HG02571 (cell line): ENCODE results near the gene MAGEA12.
"Not testable (repeated sequence)": the region's sequence is repeated elsewhere in the genome, so short reads cannot be mapped to it uniquely, and the experiment has no call there.

Experiments used
- ATAC-seq: cut with Tn5 transposase; IDR thresholded peaks from one replicate; pipeline ENCODE4 v1.9.1; 2021; ENCODE audit warnings: mild to moderate bottlenecking, moderate library complexity; ENCODE audit not compliant: unreplicated experiment

MAGEA12 gene

GRCh38 chrX:152733261-152733975, at the start of gene MAGEA12, which contains the start of gene CSAG1:
Gene MAGEA12, plus strand, starts transcription at chrX:152733757. Its CDS starts 2,405 bp downstream, at chrX:152736162.
Gene CSAG1, minus strand, starts transcription at chrX:152733721. Its CDS starts 1,261 bp downstream, at chrX:152732460.
- ATAC-seq, result no peak

GRCh38 chrX:152697952-152698931, 35.3 kb upstream of the MAGEA12 start, which contains the start of gene MAGEA3:
Gene MAGEA3, plus strand, starts transcription at chrX:152698794. Its CDS starts 2,039 bp downstream, at chrX:152700833.
- not testable (repeated sequence) for ATAC-seq

GRCh38 chrX:152700390-152700789, 33.2 kb upstream of the MAGEA12 start:
- not testable (repeated sequence) for ATAC-seq

- ATAC-seq, result not testable (repeated sequence)
Observed at GRCh38 chrX:152706500-152706899, 27.1 kb upstream of the MAGEA12 start.

GRCh38 chrX:152709173-152709572, 24.4 kb upstream of the MAGEA12 start, which contains the start of gene CSAG2:
Gene CSAG2, minus strand, starts transcription at chrX:152709273. Its CDS starts 161 bp downstream, at chrX:152709112.
- not testable (repeated sequence) for ATAC-seq

GRCh38 chrX:152713195-152713594, 20.4 kb upstream of the MAGEA12 start:
- not testable (repeated sequence) for ATAC-seq

GRCh38 chrX:152713815-152714787, 19.5 kb upstream of the MAGEA12 start, which contains the start of gene MAGEA2B:
Gene MAGEA2B, plus strand, starts transcription at chrX:152714628. Its CDS starts 2,479 bp downstream, at chrX:152717107.
- ATAC-seq, result not testable (repeated sequence)

- ATAC-seq, result no peak
Observed at GRCh38 chrX:152725409-152725808, 8.1 kb upstream of the MAGEA12 start.

GRCh38 chrX:152734143-152734858, 744 bp downstream of the MAGEA12 start:
- ATAC-seq, result not testable (repeated sequence)

GRCh38 chrX:152735101-152735500, 1.5 kb downstream of the MAGEA12 start:
- ATAC-seq, result no peak

- no peak for ATAC-seq
Observed at GRCh38 chrX:152735860-152736511, 2.4 kb downstream of the MAGEA12 start.

- not testable (repeated sequence) for ATAC-seq
Observed at GRCh38 chrX:152736528-152736927, 3.0 kb downstream of the MAGEA12 start.

GRCh38 chrX:152738560-152738959, 5.0 kb downstream of the MAGEA12 start:
- no peak for ATAC-seq

GRCh38 chrX:152753686-152754650, 20.4 kb downstream of the MAGEA12 start, which contains the start of gene MAGEA2:
Gene MAGEA2, minus strand, starts transcription at chrX:152753842. Its CDS starts 2,479 bp downstream, at chrX:152751363.
- not testable (repeated sequence) for ATAC-seq

- not testable (repeated sequence) for ATAC-seq
Observed at GRCh38 chrX:152754871-152755270, 21.3 kb downstream of the MAGEA12 start.

GRCh38 chrX:152758918-152759317, 25.4 kb downstream of the MAGEA12 start, which contains the start of gene CSAG3:
Gene CSAG3, plus strand, starts transcription at chrX:152759218.
- ATAC-seq, result not testable (repeated sequence)

- not testable (repeated sequence) for ATAC-seq
Observed at GRCh38 chrX:152759544-152759943, 26.0 kb downstream of the MAGEA12 start.
